IMR-90 (cell line): ENCODE data around the gene TPSB2. TPM values are rescaled to one million over a fixed set of nuclear protein-coding genes. Genes with fewer than 3 reads are reported as not detected.

Experiments used
- ATAC-seq: fragments of 200-7000 bp; cut with Tn5 transposase; 2 replicates; pipeline ENCODE4 v1.9.1; 2020; ENCODE audit warnings: low read depth, mild to moderate bottlenecking, moderate library complexity
- BruUV-seq: library from RNA; stranded (reverse); fragments of 400-500 nt; replicated peaks from 2 replicates; lab custom pipeline; 2021; lab: Mats Ljungman, UMichigan
- CTCF ChIA-PET: fragments of 300-600 bp; formaldehyde crosslinking; extraction: SDS; loops from one replicate; lab custom pipeline; 2021; ENCODE audit warnings: antibody characterized with exemption; lab: Yijun Ruan, JAX
- POLR2A ChIA-PET: fragments of 300-600 bp; sonication (Branson Sonifier 250); formaldehyde crosslinking; loops from one replicate; lab custom pipeline; 2022; ENCODE audit warnings: antibody characterized with exemption; ENCODE audit not compliant: unreplicated experiment; lab: Charles Lee
- DNase-seq: peaks from one replicate; pipeline ENCODE4 v3.0.0; 2013
- H2AFZ ChIP-seq: replicated peaks from 2 replicates; pipeline ENCODE3; 2013; ENCODE audit warnings: low read length, mild to moderate bottlenecking; ENCODE audit not compliant: poor library complexity
- H2AK5ac ChIP-seq: 2 replicates; pipeline ENCODE4 v1.6.1; 2013; ENCODE audit warnings: low read depth, low read length, inconsistent platforms
- H2AK9ac ChIP-seq: replicated peaks from 2 replicates; pipeline ENCODE3; 2013; ENCODE audit warnings: mild to moderate bottlenecking, low read depth, low read length, moderate library complexity; ENCODE audit not compliant: poor library complexity
- H2BK120ac ChIP-seq: 2 replicates; pipeline ENCODE4 v1.6.1; 2013; ENCODE audit warnings: low read depth, low read length, inconsistent platforms
- H2BK15ac ChIP-seq: 3 replicates; pipeline ENCODE4 v1.6.1; 2013; ENCODE audit warnings: low read depth, low read length, inconsistent platforms
- H2BK20ac ChIP-seq: 2 replicates; pipeline ENCODE4 v1.6.1; 2013; ENCODE audit warnings: low read depth, mild to moderate bottlenecking, inconsistent platforms, low read length, moderate library complexity
- H2BK5ac ChIP-seq: 2 replicates; pipeline ENCODE4 v1.6.1; 2013; ENCODE audit warnings: mild to moderate bottlenecking, low read depth, low read length, inconsistent platforms; ENCODE audit not compliant: poor library complexity, severe bottlenecking
- H3K14ac ChIP-seq: replicated peaks from 2 replicates; pipeline ENCODE4 v1.6.1; 2013; ENCODE audit warnings: low read depth, low read length, inconsistent platforms
- H3K18ac ChIP-seq: 2 replicates; pipeline ENCODE4 v1.6.1; 2013; ENCODE audit warnings: low read depth, low read length, control low read depth
- H3K23ac ChIP-seq: 2 replicates; pipeline ENCODE4 v1.6.1; 2013; ENCODE audit warnings: low read depth, low read length, inconsistent platforms
- H3K27ac ChIP-seq: 2 replicates; pipeline ENCODE4 v1.5.1; 2013; ENCODE audit warnings: mild to moderate bottlenecking, control low read depth, low read length; ENCODE audit not compliant: insufficient read depth
- H3K27me3 ChIP-seq: 2 replicates; pipeline ENCODE4 v1.6.1; 2013; ENCODE audit warnings: low read length; ENCODE audit not compliant: control insufficient read depth, insufficient read depth
- H3K36me3 ChIP-seq: 2 replicates; pipeline ENCODE4 v1.6.1; 2013; ENCODE audit warnings: low read length, mixed read lengths; ENCODE audit not compliant: control insufficient read depth, insufficient read depth
- H3K4ac ChIP-seq: 2 replicates; pipeline ENCODE4 v1.6.1; 2013; ENCODE audit warnings: low read depth, low read length, inconsistent platforms
- H3K4me1 ChIP-seq: 2 replicates; pipeline ENCODE4 v1.6.1; 2013; ENCODE audit warnings: low read length, mixed read lengths; ENCODE audit not compliant: control insufficient read depth, insufficient read depth
- H3K4me2 ChIP-seq: 2 replicates; pipeline ENCODE4 v1.6.1; 2013; ENCODE audit warnings: low read depth, mild to moderate bottlenecking, control low read depth, low read length, moderate library complexity
- H3K4me3 ChIP-seq: 2 replicates; pipeline ENCODE4 v1.5.1; 2013; ENCODE audit warnings: low read depth, mild to moderate bottlenecking, control low read depth, low read length, moderate library complexity; ENCODE audit not compliant: insufficient read depth
- H3K56ac ChIP-seq: 2 replicates; pipeline ENCODE4 v1.6.1; 2013; ENCODE audit warnings: low read length, inconsistent platforms; ENCODE audit not compliant: insufficient read depth; ENCODE audit errors: extremely low read depth
- H3K79me1 ChIP-seq, 2 experiments: 2 replicates each; pipeline ENCODE4 v1.6.1; 2013; ENCODE audit warnings: low read length in 2 of 2, inconsistent platforms in 1 of 2, low read depth in 1 of 2
- H3K9ac ChIP-seq: 2 replicates; pipeline ENCODE4 v1.6.1; 2013; ENCODE audit warnings: low read depth, low read length, control low read depth
- H3K9me1 ChIP-seq: 2 replicates; pipeline ENCODE4 v1.6.1; 2013; ENCODE audit warnings: low read length, inconsistent platforms; ENCODE audit not compliant: insufficient read depth
- H3K9me3 ChIP-seq: 2 replicates; pipeline ENCODE4 v1.6.1; 2013; ENCODE audit warnings: low read length; ENCODE audit not compliant: control insufficient read depth, insufficient read depth
- H4K20me1 ChIP-seq: 2 replicates; pipeline ENCODE4 v1.6.1; 2013; ENCODE audit warnings: low read length, inconsistent platforms; ENCODE audit not compliant: insufficient read depth
- H4K5ac ChIP-seq: 2 replicates; pipeline ENCODE4 v1.6.1; 2013; ENCODE audit warnings: mild to moderate bottlenecking, low read depth, low read length, control low read depth
- H4K8ac ChIP-seq, 2 experiments: 2 replicates each; pipeline ENCODE4 v1.6.1; 2013; ENCODE audit warnings: low read depth in 2 of 2, low read length in 2 of 2, control low read depth in 1 of 2, inconsistent platforms in 1 of 2
- H4K91ac ChIP-seq: 2 replicates; pipeline ENCODE4 v1.6.1; 2013; ENCODE audit warnings: low read depth, low read length, inconsistent platforms; ENCODE audit not compliant: insufficient read depth
- BHLHE40 ChIP-seq: fragments of 150-350 bp; IDR thresholded peaks from 2 replicates; pipeline ENCODE4 v1.6.1; 2016; ENCODE audit warnings: mild to moderate bottlenecking, low read depth, low read length
- CEBPB ChIP-seq: IDR thresholded peaks from 2 replicates; pipeline ENCODE4 v1.6.1; 2012; ENCODE audit warnings: low read depth, low read length, improper control_type of control experiment
- CHD1 ChIP-seq: IDR thresholded peaks from 2 replicates; pipeline ENCODE4 v1.6.1; 2012; ENCODE audit warnings: low read depth, low read length, improper control_type of control experiment
- CTCF ChIP-seq: conservative IDR thresholded peaks from 2 replicates; pipeline ENCODE4 v1.5.1; 2012; ENCODE audit warnings: mild to moderate bottlenecking, low read depth, low read length, improper control_type of control experiment
- ELK1 ChIP-seq: fragments of 150-350 bp; IDR thresholded peaks from 2 replicates; pipeline ENCODE4 v1.6.1; 2016; ENCODE audit warnings: low read depth, mild to moderate bottlenecking, low read length, moderate library complexity, borderline replicate concordance
- FOS ChIP-seq: fragments of 150-350 bp; IDR thresholded peaks from 2 replicates; pipeline ENCODE4 v1.6.1; 2016; ENCODE audit warnings: low read depth, low read length
- MAFK ChIP-seq: IDR thresholded peaks from 2 replicates; pipeline ENCODE4 v1.6.1; 2012; ENCODE audit warnings: low read depth, low read length, improper control_type of control experiment
- MAZ ChIP-seq: IDR thresholded peaks from 2 replicates; pipeline ENCODE4 v1.6.1; 2012; ENCODE audit warnings: low read depth, mild to moderate bottlenecking, low read length, improper control_type of control experiment, moderate library complexity, borderline replicate concordance
- MXI1 ChIP-seq: IDR thresholded peaks from 2 replicates; pipeline ENCODE4 v1.6.1; 2012; ENCODE audit warnings: low read depth, mild to moderate bottlenecking, low read length, moderate library complexity, borderline replicate concordance
- NFE2L2 ChIP-seq: fragments of 150-350 bp; IDR thresholded peaks from 2 replicates; pipeline ENCODE4 v1.6.1; 2016; ENCODE audit warnings: low read depth, mild to moderate bottlenecking, low read length
- POLR2A ChIP-seq: IDR thresholded peaks from 2 replicates; pipeline ENCODE4 v1.6.1; 2012; ENCODE audit warnings: mild to moderate bottlenecking, low read depth, low read length
- RAD21 ChIP-seq: IDR thresholded peaks from 2 replicates; pipeline ENCODE4 v1.6.1; 2012; ENCODE audit warnings: low read length, improper control_type of control experiment
- RCOR1 ChIP-seq: IDR thresholded peaks from 2 replicates; pipeline ENCODE4 v1.6.1; 2012; ENCODE audit warnings: mild to moderate bottlenecking, low read length, improper control_type of control experiment; ENCODE audit not compliant: insufficient replicate concordance
- RFX5 ChIP-seq: IDR thresholded peaks from 2 replicates; pipeline ENCODE4 v1.8.0; 2012; ENCODE audit warnings: low read depth, mild to moderate bottlenecking, low read length, moderate library complexity
- SMC3 ChIP-seq: fragments of 150-350 bp; IDR thresholded peaks from 2 replicates; pipeline ENCODE4 v1.6.1; 2016; ENCODE audit warnings: low read depth, mild to moderate bottlenecking, antibody characterized with exemption, low read length, moderate library complexity
- USF2 ChIP-seq: fragments of 150-350 bp; IDR thresholded peaks from 2 replicates; pipeline ENCODE4 v1.6.1; 2017; ENCODE audit warnings: mild to moderate bottlenecking, antibody characterized with exemption, low read length, low read depth
- WGBS, 2 experiments: methylation state at CpG; one replicate each; pipeline versions ENCODE4 v1.1.5 to v1.1.7; 2013; ENCODE audit warnings: missing lambda C conversion rate in 2 of 2; ENCODE audit not compliant: insufficient read length in 1 of 2; ENCODE audit errors: extremely low coverage in 2 of 2; 5-methylcytosine and 5-hydroxymethylcytosine counted together
- dilution Hi-C: fragments of 300-500 bp; cut with HindIII; formaldehyde crosslinking; loops from one replicate; pipeline ENCODE4 v1.14.3; 2018; ENCODE audit warnings: low sequenced_read_pairs; ENCODE audit not compliant: unreplicated experiment
- in situ Hi-C: fragments of 300-500 bp; cut with MboI; formaldehyde crosslinking; loops from 3 replicates; pipeline ENCODE4 v1.14.3; 2019; ENCODE audit warnings: low sequenced_read_pairs, inconsistent platforms, mixed read lengths
- intact Hi-C: fragments of 100-400 bp; cut with micrococcal nuclease; formaldehyde crosslinking; loops from 2 replicates; pipeline ENCODE4 v1.10.0; 2022
- polyA plus RNA-seq, 3 experiments: library from polyadenylated mRNA; depleted of rRNA; stranded (reverse); fragments of >200 nt; gene quantifications; 2 replicates each; pipeline ENCODE4 v1.2.3, GENCODE V29; 2012; ENCODE audit warnings: low replicate concordance in 1 of 3
- total RNA-seq: library from RNA; depleted of rRNA; stranded (reverse); fragments of >200 nt; gene quantifications from 2 replicates; pipeline ENCODE4 v1.2.3, GENCODE V29; 2012

TPSB2 gene
- total and polyA plus RNA-seq, 2 of the 4 experiments (the other 2 are of a cell fraction) = not detected

- H3K4me3 ChIP-seq = no peak overlapping the region
- H2AK9ac ChIP-seq = no peak overlapping the region
- peaks cover 2% of the 10 kb centered on the region; the same call in 1 of the 2 replicates for H3K9me3 ChIP-seq
- intact Hi-C loops (no loop called here), in situ Hi-C loops (no loop called here), dilution Hi-C loops (no loop called here)
- H2BK120ac ChIP-seq = no peak overlapping the region
- TF ChIP-seq BHLHE40 (no peak), RCOR1 (no peak), CEBPB (no peak), USF2 (no peak), MAFK (no peak), CTCF (no peak), POLR2A (no peak), MAZ (no peak), NFE2L2 (no peak), CHD1 (no peak), ELK1 (no peak), FOS (no peak), MXI1 (no peak), RFX5 (no peak), RAD21 (no peak), SMC3 (no peak)
- peak overlapping the region; percentile 68 for H2AFZ ChIP-seq
- no peak overlapping the region for H3K4me2 ChIP-seq
- no peak overlapping the region for H2BK15ac ChIP-seq
- no peak overlapping the region for H4K5ac ChIP-seq
- no peak overlapping the region for H3K27ac ChIP-seq
- no peak overlapping the region for H2BK20ac ChIP-seq
- no peak overlapping the region for H2BK5ac ChIP-seq
- ATAC-seq (peak; percentile 32; the same call in 1 of the 2 replicates), DNase-seq (no peak)
- no peaks in the 10 kb centered on the region for H4K20me1 ChIP-seq
- H4K91ac ChIP-seq = no peak overlapping the region
- H3K36me3 ChIP-seq = no peaks in the 10 kb centered on the region
- no peak overlapping the region for H2AK5ac ChIP-seq
- H4K8ac ChIP-seq = no peak overlapping the region
- no peak overlapping the region for H3K23ac ChIP-seq
- CTCF ChIA-PET = no interaction called here
- H3K27me3 ChIP-seq = peaks cover 57% of the 10 kb centered on the region
- no peak overlapping the region for H3K18ac ChIP-seq
- H3K56ac ChIP-seq = no peak overlapping the region
- no peak overlapping the region for H3K14ac ChIP-seq
- no peaks in the 10 kb centered on the region for H3K9me1 ChIP-seq
- WGBS, 2 experiments = no CpG with 5 or more reads among the region's 18 CpGs
- no TSS peak for BruUV-seq
- no peaks in the 10 kb centered on the region for H3K79me1 ChIP-seq
- no peak overlapping the region for H3K9ac ChIP-seq
- H3K4ac ChIP-seq = no peak overlapping the region
- POLR2A ChIA-PET = no interaction called here
- H3K4me1 ChIP-seq = no peaks in the 10 kb centered on the region
Measured at GRCh38 chr16:1278477-1278876, 48.5 kb upstream of the TPSB2 start.
